ENCODE measurements around the gene IGLON5.

IGLON5 gene

DNA sequence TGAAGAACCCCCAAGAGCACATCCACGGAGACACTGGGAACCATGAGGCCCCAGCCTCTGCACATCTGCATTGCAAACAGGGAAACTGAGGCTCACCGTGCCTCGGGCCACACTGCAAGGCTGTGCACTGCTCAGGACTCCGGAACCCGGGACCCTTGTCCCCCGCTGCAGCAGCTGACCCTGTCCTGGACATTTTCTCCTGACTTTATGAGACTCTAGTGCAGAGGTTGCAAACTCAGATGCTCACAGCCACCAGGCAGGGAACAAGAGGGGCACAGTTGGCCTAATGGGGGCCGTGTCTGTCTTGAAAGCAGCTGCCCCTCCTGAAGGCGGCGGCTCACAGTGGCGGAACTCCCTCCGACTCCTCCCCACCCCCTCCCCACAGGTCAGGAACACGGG, 16.5 kb upstream of the IGLON5 start:
- TF ChIP-seq, protein P1, sequence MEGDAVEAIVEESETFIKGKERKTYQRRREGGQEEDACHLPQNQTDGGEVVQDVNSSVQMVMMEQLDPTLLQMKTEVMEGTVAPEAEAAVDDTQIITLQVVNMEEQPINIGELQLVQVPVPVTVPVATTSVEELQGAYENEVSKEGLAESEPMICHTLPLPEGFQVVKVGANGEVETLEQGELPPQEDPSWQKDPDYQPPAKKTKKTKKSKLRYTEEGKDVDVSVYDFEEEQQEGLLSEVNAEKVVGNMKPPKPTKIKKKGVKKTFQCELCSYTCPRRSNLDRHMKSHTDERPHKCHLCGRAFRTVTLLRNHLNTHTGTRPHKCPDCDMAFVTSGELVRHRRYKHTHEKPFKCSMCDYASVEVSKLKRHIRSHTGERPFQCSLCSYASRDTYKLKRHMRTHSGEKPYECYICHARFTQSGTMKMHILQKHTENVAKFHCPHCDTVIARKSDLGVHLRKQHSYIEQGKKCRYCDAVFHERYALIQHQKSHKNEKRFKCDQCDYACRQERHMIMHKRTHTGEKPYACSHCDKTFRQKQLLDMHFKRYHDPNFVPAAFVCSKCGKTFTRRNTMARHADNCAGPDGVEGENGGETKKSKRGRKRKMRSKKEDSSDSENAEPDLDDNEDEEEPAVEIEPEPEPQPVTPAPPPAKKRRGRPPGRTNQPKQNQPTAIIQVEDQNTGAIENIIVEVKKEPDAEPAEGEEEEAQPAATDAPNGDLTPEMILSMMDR (IDR thresholded peaks at IDR 0.05; ENCODE audit: low read depth, low read length): no peak
- DNase-seq (ENCODE audit: low read depth, low spot score): no peak
- H3K4me3 ChIP-seq (ENCODE audit: low read depth, low read length): no peak overlapping the region
- in situ Hi-C loops (cut with HindIII; ENCODE audit: low sequenced_read_pairs): no loop called here

DNA sequence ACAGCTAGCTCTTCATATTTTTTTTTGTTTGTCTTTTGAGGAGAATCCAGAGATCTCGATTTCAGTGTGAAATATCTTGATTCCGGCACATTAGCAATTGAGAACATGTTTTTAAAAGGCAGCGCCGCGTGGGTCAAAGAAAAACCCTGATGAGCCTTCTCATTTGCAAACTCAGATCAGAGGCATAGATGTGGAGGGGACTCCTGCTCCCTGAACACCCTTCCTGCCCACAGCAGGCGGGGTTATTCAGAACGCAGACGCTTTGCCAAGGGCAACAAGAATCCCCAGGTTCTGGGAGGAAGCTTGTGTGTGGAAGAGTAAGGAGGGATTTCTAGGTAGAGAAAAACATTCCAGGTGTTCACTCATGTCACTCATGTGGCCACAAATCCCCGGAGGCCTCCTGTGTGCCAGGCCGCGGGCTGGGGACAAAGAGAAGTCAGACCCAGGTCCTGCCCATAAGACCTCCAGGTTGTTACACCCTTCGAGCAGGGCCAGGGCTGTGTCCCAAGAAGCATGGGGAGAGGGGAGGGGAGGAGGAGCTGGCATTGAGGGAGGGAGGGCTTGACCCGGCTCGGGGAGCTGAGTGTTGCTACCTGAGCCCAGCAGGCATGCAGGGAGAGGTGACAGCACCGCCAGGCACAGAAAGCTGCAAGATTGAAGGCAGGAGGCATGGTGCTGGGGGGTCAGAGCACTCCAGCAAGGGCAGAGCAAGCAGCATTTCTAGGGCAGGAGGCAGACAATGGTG, 15.9 kb upstream of the IGLON5 start:
- in situ Hi-C loops (cut with HindIII; ENCODE audit: low sequenced_read_pairs): no loop called here
- TF ChIP-seq, protein P1 (IDR thresholded peaks at IDR 0.05; ENCODE audit: low read depth, low read length): no peak
- DNase-seq (ENCODE audit: low read depth, low spot score): no peak
- H3K4me3 ChIP-seq (ENCODE audit: low read depth, low read length): no peak overlapping the region

DNA sequence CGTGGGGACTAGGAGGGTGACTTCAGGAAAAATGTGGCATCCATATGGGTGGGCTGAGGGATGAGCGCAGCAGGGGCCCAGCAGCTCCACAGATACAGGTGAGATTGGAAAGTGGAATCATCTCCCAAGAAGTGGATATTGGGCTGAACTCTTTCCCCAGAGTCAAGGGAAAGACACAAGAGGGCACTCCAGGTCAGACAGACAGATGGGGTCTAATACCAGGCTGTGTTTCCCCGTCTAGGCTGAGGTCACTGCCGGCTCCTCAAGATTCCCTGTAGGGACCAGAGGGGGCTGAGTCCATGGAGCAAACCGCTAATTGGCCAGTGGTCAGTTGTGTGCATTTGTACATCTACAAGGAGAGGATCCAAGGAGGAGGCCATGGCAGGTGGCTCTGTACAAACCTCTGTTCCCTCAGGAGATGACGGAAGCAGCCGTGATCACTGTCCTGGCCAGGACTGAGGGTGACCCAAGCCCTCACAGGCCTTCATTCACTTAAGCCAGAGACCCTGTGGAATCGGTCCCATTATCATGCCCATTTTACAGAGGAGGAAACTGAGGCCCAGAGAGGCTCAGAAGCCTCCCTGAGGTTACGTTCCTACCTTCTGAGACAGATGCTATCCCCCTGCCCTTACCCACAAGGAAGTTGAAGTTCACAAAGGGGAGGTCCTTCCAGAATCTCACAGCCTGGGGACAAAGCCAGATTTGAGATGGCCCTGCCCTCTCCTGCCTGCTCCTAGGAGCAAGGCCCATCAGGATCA, 14.9 kb upstream of the IGLON5 start:
- in situ Hi-C loops (cut with HindIII; ENCODE audit: low sequenced_read_pairs): no loop called here
- H3K4me3 ChIP-seq (ENCODE audit: low read depth, low read length): no peak overlapping the region
- no peak for DNase-seq (ENCODE audit: low read depth, low spot score)
- TF ChIP-seq, protein P1 (IDR thresholded peaks at IDR 0.05; ENCODE audit: low read depth, low read length): no peak

DNA sequence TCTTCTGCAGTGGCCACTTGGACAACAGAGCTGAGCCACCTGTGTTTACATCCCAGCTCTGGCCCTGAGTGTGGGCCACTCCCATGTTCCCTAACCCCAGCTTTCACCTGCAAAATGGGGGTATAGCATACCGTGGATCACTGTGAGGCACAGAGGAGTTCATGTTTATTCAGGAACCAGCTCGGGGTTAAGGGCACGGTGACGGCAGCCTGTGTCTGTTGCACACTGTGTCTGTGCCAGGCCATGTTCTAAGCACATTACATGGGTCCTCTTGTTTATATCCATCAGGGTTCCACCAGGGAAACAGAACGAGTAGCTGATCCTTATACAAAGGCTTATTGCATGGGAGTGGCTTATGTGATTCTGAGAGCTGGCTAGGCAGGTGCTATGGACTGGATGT, 14.0 kb upstream of the IGLON5 start:
- in situ Hi-C loops (cut with HindIII; ENCODE audit: low sequenced_read_pairs): no loop called here
- DNase-seq (ENCODE audit: low read depth, low spot score): no peak
- TF ChIP-seq, protein P1 (IDR thresholded peaks at IDR 0.05; ENCODE audit: low read depth, low read length): no peak
- no peak overlapping the region for H3K4me3 ChIP-seq (ENCODE audit: low read depth, low read length)

DNA sequence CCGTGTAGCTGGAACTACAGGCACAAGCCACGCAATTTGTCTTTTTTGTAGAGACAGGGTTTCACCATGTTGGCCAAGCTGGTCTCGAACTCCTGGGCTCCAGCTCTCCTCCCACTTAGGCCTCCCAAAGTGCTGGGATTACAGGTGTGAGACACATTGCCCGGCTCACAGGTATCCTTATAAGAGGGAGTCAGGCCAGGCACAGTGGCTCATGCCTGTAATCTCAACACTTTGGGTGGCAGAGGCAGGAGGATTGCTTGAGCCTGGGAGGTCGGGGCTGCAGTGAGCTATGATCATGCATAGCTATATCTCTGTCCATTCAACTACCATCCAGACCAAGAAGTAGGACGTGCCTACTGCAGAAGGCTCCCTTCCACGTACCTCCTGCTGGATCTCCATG, 10.2 kb upstream of the IGLON5 start:
- no peak for DNase-seq (ENCODE audit: low read depth, low spot score)
- in situ Hi-C loops (cut with HindIII; ENCODE audit: low sequenced_read_pairs): no loop called here
- H3K4me3 ChIP-seq (ENCODE audit: low read depth, low read length): no peak overlapping the region
- TF ChIP-seq, protein P1 (IDR thresholded peaks at IDR 0.05; ENCODE audit: low read depth, low read length): no peak

DNA sequence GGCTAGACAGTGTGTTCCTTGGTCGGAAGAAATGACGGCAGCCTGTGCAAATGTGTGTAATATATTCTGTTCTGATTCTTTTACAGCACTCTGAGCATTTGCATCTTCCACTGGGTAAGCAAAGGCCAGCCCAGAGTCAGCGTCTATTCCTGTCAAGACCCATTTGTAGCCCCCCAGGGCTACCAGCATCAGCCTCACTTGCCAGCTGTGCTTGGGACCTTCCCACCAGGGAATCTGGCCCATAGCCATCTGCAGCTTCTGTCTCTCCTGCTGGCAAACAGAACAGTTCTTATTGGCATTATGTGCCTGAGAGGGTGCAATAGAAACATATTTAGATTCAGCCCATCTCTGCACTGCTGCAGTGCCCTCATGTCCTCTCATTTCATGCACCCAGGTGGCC, 6.0 kb upstream of the IGLON5 start:
- no peak overlapping the region for H3K4me3 ChIP-seq (ENCODE audit: low read depth, low read length)
- TF ChIP-seq, protein P1 (IDR thresholded peaks at IDR 0.05; ENCODE audit: low read depth, low read length): no peak
- DNase-seq (ENCODE audit: low read depth, low spot score): no peak
- in situ Hi-C loops (cut with HindIII; ENCODE audit: low sequenced_read_pairs): no loop called here
